OCI-LY1 (cell line): ENCODE data around the gene HIVEP1.

ENCODE experiments used
- CTCF ChIP-seq: fragments of 200-600 bp; sonication (generic), shearing (Covaris generic); IDR thresholded peaks from 2 replicates; pipeline ENCODE4 v1.5.1; 2017; ENCODE audit warnings: mild to moderate bottlenecking, antibody characterized with exemption, low read length, moderate library complexity, mixed read lengths
- EZH2 ChIP-seq: fragments of 200-600 bp; sonication (generic), shearing (Covaris generic); IDR thresholded peaks from 2 replicates; pipeline ENCODE4 v1.8.0; 2017; ENCODE audit warnings: borderline replicate concordance, mixed run types, mild to moderate bottlenecking, antibody characterized with exemption, low read length, moderate library complexity, mixed read lengths

- no peak for TF ChIP-seq CTCF
- TF ChIP-seq EZH2: no peak
Observed at GRCh38 chr6:12113190-12113577, 101.1 kb downstream of the HIVEP1 start.
